ENCODE results near the gene CTNNA2. TPM values are rescaled to one million over a fixed set of nuclear protein-coding genes. Genes with fewer than 3 reads are reported as not detected.

Gene CTNNA2
- polyA plus RNA-seq, 12 donors = 0.20 to 3.7 (median 0.85) TPM; not detected in 1

DNA sequence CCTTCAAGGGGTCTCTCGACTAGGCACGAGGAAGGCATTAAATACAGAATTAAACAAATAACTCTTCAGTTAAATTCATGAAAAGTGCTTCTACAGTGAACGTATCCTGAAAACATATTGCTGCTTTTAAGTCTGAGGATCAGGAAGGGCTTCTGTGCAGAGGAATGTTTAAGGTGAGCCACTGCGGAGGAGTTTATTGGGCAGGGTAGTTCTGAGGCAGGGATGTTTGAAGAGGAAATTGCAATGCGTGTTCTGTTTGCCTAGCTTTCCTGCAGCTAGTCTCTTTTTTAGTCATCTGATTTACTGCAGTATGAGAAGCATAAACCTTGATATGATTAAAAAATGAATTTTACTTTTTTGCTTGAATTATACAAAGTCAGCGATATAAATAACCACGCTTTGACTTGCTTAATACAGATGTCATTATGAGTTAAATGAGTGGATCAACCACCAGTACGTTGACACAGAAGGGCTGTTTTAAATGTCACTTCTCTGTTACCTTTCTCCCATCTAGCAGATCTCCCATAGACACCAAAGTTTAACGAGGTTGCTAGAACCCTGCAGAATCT, 98.7 kb downstream of the CTNNA2 start:
- no peak for DNase-seq

- no peak for DNase-seq
Measured at GRCh38 chr2:79612999-79613398, 100.1 kb downstream of the CTNNA2 start.

GRCh38 chr2:79619442-79619841, 106.6 kb downstream of the CTNNA2 start:
- no peak for DNase-seq

GRCh38 chr2:79619976-79620375, 107.1 kb downstream of the CTNNA2 start:
- no peak for DNase-seq

DNA sequence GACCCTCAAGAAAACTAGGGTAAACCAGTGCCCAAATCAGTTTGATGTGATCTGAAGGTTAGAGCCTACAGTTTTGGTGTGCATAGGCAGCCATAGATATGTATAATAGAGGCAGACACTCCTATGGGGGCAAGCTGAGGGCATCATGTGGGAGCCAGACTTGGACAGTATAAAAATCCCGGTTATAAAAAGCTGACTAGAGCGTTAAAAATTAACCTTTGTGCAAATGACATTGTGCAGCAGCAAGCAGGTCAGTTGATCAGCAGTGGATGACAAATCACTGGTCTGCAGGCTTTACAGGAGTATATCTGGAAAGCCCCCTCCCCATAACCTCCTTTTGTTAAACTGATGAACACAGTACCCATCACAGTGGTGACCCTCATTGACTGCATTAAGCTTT, 107.8 kb downstream of the CTNNA2 start:
- no peak for DNase-seq

- no peak for DNase-seq
Measured at GRCh38 chr2:79621252-79621651, 108.4 kb downstream of the CTNNA2 start.

- DNase-seq = no peak
Measured at GRCh38 chr2:79621755-79622154, 108.9 kb downstream of the CTNNA2 start.

- DNase-seq = no peak
Measured at GRCh38 chr2:79622508-79622907, 109.7 kb downstream of the CTNNA2 start.

- no peak for DNase-seq
Measured at GRCh38 chr2:79627237-79627636, 114.4 kb downstream of the CTNNA2 start.

- no peak for DNase-seq
Measured at GRCh38 chr2:79630060-79630459, 117.2 kb downstream of the CTNNA2 start.

- no peak for DNase-seq
Measured at GRCh38 chr2:79630972-79631557, 118.2 kb downstream of the CTNNA2 start.

GRCh38 chr2:79638410-79638809, 125.6 kb downstream of the CTNNA2 start:
- DNase-seq = no peak

GRCh38 chr2:79638954-79639353, 126.1 kb downstream of the CTNNA2 start:
- no peak for DNase-seq

DNA sequence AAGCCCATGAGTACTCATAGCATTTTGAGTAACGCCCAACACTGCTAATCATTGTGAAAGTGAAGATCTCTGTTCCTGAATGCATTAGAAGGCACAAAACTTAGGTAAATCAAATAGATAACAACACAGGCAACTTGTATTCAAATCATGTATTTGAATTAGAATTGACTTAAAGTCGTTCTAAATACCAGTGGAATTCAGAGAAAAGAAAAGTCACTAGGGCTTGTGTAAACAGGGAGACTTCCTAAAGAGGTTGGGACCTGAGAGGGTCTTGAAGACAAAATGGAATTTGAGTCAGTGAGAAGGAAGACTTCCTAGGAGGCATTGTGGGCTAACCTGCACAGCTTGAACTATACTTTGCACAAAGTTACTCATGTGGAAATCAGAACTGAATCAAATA, 127.2 kb downstream of the CTNNA2 start:
- no peak for DNase-seq

- no peak for DNase-seq
Measured at GRCh38 chr2:79649531-79649930, 136.7 kb downstream of the CTNNA2 start.

- DNase-seq = peak; percentile 15
Measured at GRCh38 chr2:79660557-79660956, 147.7 kb downstream of the CTNNA2 start.

DNA sequence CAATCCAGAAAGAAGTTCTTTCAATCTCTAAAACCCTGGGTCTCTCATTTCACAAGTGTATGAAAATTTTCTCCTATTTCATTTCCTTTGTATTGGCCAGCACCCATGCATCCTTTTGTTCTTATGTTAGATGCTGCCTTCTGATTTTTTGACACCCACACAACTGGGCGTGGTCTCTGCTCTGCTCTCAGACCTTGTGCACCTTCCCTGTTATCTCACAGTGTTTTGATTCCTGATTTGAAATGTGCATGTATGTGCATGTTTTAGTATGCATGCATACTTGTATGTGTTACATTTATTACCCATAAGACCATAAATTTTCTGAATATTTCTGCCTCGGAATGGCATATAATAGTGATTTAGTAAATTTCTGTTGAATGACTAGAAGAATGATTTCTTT, 152.2 kb downstream of the CTNNA2 start:
- DNase-seq = no peak

DNA sequence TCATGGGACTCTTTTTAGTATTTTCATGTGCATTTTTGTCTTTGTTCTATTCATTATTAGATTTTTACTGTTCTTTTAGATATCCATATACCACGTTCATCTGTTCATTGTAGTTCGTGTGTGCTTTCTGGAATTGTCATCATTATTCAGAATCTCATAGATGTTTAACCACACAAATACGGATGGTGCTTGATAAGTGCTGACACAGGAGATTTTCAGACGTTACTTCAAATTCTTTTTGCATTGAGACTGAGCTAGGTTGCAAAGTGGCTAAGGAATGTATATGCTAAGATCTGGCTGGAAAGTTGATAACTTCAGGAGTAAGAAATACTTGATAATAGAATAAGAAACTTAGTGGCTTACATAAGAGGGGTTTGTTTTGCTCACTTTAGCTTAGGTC, 153.6 kb downstream of the CTNNA2 start:
- DNase-seq = no peak

DNA sequence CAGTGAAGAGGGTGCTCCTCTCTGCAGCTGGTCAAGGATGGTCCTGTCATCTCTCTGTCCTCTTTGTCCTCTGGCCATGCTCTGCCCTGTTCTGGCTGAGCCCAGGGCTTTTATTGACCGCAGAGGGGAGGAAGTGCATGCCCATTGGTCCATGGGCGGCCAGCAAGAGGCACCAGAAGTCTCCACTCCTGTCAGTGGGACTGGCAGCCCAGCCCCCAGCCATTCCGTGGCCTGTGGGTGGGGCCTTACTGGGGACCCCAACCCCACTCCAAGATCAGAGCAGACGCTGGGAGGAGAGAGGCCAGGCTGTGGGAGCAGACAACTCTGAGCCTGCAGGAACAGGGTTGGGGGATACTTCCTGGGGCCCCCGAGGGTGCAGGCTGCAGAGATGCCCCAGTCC, 156.9 kb downstream of the CTNNA2 start:
- DNase-seq = no peak

DNA sequence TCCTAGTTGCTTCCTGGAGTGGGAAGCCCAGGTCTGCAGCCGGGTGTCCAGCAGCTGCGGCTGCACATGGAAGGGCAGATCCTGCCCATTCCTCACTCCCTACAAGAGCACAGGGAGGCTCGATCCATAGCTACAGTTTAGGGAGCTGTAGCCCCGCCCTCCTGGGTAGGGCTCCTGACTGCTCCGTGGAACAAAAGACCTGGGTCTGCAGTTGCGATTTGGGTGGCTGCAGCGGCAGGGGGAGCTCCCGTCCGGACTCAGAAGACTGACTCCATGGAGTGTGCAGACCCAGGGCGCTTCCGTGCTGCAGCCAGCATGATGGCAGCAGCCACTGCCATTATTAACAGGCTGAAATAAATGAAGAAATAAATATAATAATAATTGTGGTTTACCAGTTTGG, 157.3 kb downstream of the CTNNA2 start:
- no peak for DNase-seq

- no peak for DNase-seq
Measured at GRCh38 chr2:79686884-79687283, 174.0 kb downstream of the CTNNA2 start.

DNA sequence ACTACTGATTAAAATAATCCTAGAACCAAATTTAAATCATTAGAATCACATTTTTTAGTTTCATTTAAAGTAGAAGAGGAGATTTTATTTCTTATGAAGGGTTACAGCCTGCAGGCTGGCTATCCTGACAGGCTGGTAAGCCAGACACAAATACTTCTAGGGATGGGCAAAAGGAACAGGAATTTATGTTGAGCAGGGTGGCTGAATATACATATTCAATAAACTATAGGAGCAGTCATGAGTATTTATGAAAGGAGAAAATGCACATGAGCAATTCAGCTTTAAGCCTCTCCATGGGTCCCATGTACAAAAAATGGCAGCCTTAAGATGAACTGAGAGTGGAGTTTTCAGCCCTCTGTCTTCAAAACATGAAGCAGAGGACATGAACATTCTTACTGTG, 182.4 kb downstream of the CTNNA2 start:
- no peak for DNase-seq

GRCh38 chr2:79697200-79697599, 184.3 kb downstream of the CTNNA2 start:
- DNase-seq = no peak

- DNase-seq = no peak
Measured at GRCh38 chr2:79700651-79701050, 187.8 kb downstream of the CTNNA2 start.
